ENCODE results near the gene SNX4.

The SNX4 gene

DNA sequence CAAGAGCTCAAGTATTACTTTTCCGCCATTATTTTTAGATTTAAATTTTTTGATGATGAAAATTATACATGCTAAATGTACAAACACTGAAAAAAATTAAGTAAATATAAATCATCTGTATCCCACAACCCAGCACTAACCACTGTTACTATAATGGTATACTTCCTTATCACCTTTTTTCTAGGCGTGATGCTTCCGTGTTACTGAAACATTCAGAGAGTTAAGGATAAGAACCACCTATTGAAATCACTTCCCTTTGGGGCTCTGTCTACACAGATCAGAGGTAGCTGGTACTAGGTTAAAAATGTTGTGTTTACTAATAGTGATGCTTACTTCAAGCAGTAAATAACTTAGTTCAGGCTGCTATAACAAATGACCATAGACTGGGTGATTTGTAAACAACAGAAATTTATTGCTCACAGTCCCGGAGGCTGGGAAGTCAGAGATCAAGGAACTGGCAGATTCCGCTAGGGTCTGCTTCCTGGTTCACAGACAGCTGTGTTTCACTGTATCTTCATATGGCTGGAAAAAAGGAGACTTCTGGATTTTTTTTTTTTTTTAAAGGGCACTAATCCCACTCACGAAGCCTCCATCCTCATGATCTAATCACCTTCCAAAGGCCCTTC, 6.4 kb downstream of the SNX4 start:
- TF ChIP-seq, protein P1, sequence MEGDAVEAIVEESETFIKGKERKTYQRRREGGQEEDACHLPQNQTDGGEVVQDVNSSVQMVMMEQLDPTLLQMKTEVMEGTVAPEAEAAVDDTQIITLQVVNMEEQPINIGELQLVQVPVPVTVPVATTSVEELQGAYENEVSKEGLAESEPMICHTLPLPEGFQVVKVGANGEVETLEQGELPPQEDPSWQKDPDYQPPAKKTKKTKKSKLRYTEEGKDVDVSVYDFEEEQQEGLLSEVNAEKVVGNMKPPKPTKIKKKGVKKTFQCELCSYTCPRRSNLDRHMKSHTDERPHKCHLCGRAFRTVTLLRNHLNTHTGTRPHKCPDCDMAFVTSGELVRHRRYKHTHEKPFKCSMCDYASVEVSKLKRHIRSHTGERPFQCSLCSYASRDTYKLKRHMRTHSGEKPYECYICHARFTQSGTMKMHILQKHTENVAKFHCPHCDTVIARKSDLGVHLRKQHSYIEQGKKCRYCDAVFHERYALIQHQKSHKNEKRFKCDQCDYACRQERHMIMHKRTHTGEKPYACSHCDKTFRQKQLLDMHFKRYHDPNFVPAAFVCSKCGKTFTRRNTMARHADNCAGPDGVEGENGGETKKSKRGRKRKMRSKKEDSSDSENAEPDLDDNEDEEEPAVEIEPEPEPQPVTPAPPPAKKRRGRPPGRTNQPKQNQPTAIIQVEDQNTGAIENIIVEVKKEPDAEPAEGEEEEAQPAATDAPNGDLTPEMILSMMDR (conservative IDR thresholded peaks at IDR 0.05; ENCODE audit: low read depth) = no peak
- ChIA-PET CTCF (interaction anchor here (0.6 kb wide), 1 partner anchor 37 kb away, joined by 4 read pairs; no protein-coding TSS in a partner anchor), POLR2A (ENCODE audit: low non-redundant PET) (no interaction called here)
- no peak overlapping the region for H3K27ac ChIP-seq
- no peak for DNase-seq (ENCODE audit: low spot score)

DNA sequence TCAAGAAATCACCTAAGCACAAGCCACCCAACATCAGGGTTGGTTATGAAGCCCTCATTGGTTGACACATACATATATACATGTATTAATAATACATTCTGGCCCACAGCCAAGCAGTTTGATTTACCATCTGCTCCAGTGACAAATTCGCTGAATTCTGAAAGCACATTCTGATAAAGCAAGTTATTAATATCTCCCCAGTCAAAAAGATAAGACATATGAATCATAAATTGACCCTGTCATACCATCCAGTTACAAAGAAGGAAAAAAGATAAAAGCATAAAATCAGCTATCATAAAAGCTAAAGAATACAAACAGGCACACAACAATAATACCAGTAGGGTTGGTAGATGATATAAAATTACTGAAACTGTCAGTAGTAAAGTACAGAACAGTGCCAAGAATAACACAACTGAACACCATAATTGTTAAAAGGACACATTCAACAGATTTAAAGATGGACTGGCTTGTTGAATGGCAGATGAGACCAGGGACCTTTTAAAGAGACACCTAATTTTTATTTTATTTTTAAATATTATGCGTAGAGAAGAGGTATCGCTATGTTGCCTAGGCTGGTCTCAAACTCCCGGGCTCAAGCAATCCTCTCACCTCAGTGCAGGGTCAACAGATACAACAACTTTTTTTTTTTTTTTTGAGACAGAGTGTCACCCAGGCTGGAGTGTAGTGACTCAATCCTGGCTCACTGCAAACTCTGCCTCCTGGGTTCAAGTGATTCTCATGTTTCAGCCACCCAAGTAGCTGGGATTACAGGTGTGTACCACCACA, 7.7 kb downstream of the SNX4 start:
- ChIA-PET CTCF (no interaction called here), POLR2A (ENCODE audit: low non-redundant PET) (no interaction called here)
- no peak overlapping the region for H3K27ac ChIP-seq
- peak; percentile 34 for DNase-seq (ENCODE audit: low spot score)
- TF ChIP-seq, protein P1 (conservative IDR thresholded peaks at IDR 0.05; ENCODE audit: low read depth) = no peak

DNA sequence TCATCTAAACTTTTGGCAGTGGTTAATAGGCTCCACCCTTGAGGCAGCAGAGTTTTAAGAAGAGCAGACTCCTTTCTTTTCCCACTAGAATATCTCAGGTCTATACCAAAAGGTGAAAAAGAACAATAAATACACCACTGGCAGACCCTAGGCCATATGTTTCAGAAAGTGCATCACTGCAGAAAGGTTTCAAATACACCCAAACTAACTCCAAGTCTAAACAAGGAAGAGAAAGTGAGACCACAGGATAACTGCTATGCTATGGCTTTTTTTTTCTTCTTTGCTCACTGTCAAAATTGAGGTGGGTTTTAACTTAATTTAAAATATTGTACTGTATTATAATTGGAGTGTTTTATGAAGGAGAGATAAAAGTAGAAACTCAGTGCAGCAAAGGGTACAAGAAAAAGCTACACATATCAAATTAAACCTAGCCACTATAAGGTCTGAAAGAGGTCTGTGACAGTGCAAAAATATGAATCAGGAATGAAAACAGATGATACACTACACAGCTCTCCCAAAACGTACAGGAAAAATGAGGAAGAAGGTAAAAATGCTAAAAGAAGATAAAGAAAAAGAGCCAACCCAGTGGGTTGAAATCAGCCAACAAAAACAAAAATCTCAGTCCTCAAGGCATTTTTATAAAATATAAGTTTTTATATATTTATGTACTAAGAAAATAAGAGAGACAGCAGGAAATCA, 8.4 kb downstream of the SNX4 start:
- no peak for DNase-seq (ENCODE audit: low spot score)
- TF ChIP-seq, protein P1 (conservative IDR thresholded peaks at IDR 0.05; ENCODE audit: low read depth) = no peak
- POLR2A ChIA-PET (ENCODE audit: low non-redundant PET) = no interaction called here
- H3K27ac ChIP-seq = no peak overlapping the region
- CTCF ChIA-PET = no interaction called here

DNA sequence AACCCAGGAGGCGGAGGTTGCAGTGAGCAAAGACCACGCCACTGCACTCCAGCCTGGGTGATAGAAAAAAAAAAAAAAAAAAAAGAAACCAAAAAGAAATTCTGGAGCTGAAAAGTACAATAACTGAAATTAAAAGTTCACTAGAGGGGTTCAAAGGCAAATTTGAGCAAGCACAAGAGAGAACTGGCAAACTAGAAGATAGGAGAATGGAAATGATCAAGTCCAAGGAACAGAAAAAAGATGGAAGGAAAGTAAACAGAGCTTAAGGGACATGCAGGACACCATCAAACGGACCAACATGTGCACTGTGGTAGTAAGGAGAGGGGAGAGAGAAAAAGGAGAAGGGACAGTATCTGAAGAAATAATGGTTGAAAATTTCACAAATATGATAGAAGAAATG, 12.9 kb downstream of the SNX4 start:
- TF ChIP-seq, protein P1 (conservative IDR thresholded peaks at IDR 0.05; ENCODE audit: low read depth) = no peak
- DNase-seq (ENCODE audit: low spot score) = no peak
- H3K27ac ChIP-seq = no peak overlapping the region
- ChIA-PET POLR2A (ENCODE audit: low non-redundant PET) (no interaction called here), CTCF (interaction anchor here (0.6 kb wide), 2 partner anchors 339 to 957 kb away, joined by 4 to 8 read pairs; no protein-coding TSS in a partner anchor)

DNA sequence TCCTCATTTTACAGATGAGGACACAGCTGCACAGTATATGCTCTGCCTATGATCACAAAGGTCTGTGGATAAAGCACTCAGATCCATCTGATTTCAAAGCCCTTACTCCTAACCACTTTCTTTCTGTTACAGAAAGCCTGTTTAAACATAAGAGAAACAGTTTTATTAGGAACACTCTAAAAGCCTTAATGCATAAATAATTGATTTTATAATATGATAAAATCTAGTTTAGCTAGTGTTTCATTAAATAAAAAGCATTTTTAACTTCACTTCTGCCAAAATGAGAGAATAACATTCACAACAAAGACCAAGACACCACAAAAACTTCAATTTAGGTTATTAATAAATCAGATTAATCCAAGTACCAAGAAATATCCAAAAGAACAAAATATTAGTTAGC, 21.4 kb downstream of the SNX4 start:
- no peak overlapping the region for H3K27ac ChIP-seq
- ChIA-PET POLR2A (ENCODE audit: low non-redundant PET) (no interaction called here), CTCF (no interaction called here)
- TF ChIP-seq, protein P1 (conservative IDR thresholded peaks at IDR 0.05; ENCODE audit: low read depth) = no peak
- DNase-seq (ENCODE audit: low spot score) = no peak

DNA sequence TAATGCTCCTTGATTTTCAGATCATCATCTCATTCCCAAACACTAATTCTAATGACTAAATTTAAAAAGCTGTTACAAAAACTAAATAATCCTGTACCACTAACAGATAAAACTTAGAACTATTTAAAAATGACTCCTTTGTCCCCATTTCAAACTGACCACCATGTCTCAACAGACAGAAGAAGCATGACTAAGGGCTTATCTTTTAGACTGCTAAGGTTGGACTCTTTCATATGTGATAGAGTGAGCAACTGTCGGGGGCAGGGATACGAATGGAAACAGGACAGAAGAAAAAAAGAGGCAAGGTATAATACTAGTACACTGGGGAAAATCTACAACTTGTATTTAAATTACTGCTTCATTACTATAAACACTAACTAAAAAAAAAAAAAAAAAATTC, 23.3 kb downstream of the SNX4 start:
- CTCF ChIA-PET = interaction anchor here (0.5 kb wide), 1 partner anchor 19 kb away, joined by 4 read pairs; no protein-coding TSS in a partner anchor
- H3K27ac ChIP-seq = no peak overlapping the region
- DNase-seq (ENCODE audit: low spot score) = no peak
- POLR2A ChIA-PET (ENCODE audit: low non-redundant PET) = no interaction called here
- TF ChIP-seq, protein P1 (conservative IDR thresholded peaks at IDR 0.05; ENCODE audit: low read depth) = no peak

Data from RWPE1 (cell line).